ENCODE measurements around the gene DYNLT4.

DYNLT4 gene

GRCh38 chr1:44757420-44757819 lies 49.7 kb downstream of the DYNLT4 start:
- no peak for DNase-seq (ENCODE audit: low spot score)
